Measurements from ENCODE around the gene MUC4.

The MUC4 gene

DNA sequence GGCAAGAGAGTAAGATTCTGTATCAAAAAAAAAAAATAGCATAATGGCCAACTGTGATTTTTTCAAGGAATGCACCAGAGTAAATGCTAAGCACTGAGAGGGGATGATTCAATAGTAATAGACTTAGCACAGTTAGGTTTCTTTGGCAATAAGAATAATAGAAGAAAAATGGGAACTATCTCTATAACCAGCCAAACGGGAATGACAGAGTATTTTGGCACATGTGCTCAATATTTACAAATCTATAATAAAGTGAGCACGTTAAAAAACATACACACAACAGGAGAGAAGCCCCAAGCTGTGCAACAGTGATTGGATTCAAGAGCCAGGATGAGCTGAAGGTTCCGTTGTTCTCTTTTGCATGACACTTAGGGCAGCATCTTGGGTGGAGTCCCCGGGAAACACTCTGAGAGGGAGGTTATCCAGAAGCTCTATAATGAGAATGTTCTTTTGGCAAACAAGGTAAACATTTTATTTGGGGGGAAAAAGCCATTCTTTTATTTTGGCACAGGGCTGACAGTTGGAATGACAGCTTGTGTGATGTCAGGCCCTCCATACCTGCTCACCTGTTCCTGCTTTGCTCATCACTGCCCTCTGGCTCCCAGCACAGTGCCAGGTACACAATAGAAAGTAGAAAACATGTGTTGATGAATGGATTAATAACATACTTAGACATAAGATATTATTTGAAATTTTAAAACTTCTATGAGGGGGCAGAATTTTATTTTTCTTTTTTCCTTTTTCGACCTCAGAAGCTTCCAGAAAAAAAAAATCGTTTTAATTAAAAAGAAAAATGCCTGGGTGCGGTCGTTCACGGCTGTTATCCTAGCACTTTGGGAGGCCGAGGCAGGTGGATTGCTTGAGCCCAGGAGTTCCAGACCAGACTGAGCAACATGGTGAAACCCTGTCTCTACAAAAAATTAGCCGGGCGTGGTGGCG is 44.0 kb upstream of the MUC4 start:
- no peak for ATAC-seq
- TF ChIP-seq ZFP3 (CRISPR knock-in tag; IDR thresholded peaks at IDR 0.05) (no peak), ISL1 (CRISPR knock-in tag; IDR thresholded peaks at IDR 0.05) (no peak), ZNF8 (CRISPR knock-in tag; IDR thresholded peaks at IDR 0.05) (no peak), ZFP30 (CRISPR knock-in tag; IDR thresholded peaks at IDR 0.05) (no peak), ZNF70 (CRISPR knock-in tag; IDR thresholded peaks at IDR 0.05) (no peak), ZC3H10 (CRISPR knock-in tag; IDR thresholded peaks at IDR 0.05) (no peak), TCF4 (CRISPR knock-in tag; IDR thresholded peaks at IDR 0.05; ENCODE audit: borderline replicate concordance) (no peak), GLIS3 (CRISPR knock-in tag; IDR thresholded peaks at IDR 0.05) (no peak), ARNTL (CRISPR knock-in tag; IDR thresholded peaks at IDR 0.05; ENCODE audit: borderline replicate concordance, low read depth) (no peak), CSDC2 (CRISPR knock-in tag; IDR thresholded peaks at IDR 0.05) (no peak), BACH2 (CRISPR knock-in tag; IDR thresholded peaks at IDR 0.05; ENCODE audit: borderline replicate concordance) (no peak), RARB (CRISPR knock-in tag; IDR thresholded peaks at IDR 0.05) (no peak), SNAI2 (CRISPR knock-in tag; IDR thresholded peaks at IDR 0.05) (no peak), ZNF565 (CRISPR knock-in tag; conservative IDR thresholded peaks at IDR 0.05; ENCODE audit: low read depth) (no peak), PPARA (CRISPR knock-in tag; IDR thresholded peaks at IDR 0.05; ENCODE audit: borderline replicate concordance) (no peak)
- TF ChIP-seq, protein P1, sequence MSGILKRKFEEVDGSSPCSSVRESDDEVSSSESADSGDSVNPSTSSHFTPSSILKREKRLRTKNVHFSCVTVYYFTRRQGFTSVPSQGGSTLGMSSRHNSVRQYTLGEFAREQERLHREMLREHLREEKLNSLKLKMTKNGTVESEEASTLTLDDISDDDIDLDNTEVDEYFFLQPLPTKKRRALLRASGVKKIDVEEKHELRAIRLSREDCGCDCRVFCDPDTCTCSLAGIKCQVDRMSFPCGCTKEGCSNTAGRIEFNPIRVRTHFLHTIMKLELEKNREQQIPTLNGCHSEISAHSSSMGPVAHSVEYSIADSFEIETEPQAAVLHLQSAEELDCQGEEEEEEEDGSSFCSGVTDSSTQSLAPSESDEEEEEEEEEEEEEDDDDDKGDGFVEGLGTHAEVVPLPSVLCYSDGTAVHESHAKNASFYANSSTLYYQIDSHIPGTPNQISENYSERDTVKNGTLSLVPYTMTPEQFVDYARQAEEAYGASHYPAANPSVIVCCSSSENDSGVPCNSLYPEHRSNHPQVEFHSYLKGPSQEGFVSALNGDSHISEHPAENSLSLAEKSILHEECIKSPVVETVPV (CRISPR knock-in tag; IDR thresholded peaks at IDR 0.05), result no peak
- TF ChIP-seq, protein P2, sequence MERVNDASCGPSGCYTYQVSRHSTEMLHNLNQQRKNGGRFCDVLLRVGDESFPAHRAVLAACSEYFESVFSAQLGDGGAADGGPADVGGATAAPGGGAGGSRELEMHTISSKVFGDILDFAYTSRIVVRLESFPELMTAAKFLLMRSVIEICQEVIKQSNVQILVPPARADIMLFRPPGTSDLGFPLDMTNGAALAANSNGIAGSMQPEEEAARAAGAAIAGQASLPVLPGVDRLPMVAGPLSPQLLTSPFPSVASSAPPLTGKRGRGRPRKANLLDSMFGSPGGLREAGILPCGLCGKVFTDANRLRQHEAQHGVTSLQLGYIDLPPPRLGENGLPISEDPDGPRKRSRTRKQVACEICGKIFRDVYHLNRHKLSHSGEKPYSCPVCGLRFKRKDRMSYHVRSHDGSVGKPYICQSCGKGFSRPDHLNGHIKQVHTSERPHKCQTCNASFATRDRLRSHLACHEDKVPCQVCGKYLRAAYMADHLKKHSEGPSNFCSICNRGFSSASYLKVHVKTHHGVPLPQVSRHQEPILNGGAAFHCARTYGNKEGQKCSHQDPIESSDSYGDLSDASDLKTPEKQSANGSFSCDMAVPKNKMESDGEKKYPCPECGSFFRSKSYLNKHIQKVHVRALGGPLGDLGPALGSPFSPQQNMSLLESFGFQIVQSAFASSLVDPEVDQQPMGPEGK (CRISPR knock-in tag; IDR thresholded peaks at IDR 0.05; ENCODE audit: borderline replicate concordance), result no peak
- TF ChIP-seq, protein P3, sequence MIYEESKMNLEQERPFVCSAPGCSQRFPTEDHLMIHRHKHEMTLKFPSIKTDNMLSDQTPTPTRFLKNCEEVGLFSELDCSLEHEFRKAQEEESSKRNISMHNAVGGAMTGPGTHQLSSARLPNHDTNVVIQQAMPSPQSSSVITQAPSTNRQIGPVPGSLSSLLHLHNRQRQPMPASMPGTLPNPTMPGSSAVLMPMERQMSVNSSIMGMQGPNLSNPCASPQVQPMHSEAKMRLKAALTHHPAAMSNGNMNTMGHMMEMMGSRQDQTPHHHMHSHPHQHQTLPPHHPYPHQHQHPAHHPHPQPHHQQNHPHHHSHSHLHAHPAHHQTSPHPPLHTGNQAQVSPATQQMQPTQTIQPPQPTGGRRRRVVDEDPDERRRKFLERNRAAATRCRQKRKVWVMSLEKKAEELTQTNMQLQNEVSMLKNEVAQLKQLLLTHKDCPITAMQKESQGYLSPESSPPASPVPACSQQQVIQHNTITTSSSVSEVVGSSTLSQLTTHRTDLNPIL (CRISPR knock-in tag; IDR thresholded peaks at IDR 0.05; ENCODE audit: low read depth), result no peak
- TF ChIP-seq, protein P4, sequence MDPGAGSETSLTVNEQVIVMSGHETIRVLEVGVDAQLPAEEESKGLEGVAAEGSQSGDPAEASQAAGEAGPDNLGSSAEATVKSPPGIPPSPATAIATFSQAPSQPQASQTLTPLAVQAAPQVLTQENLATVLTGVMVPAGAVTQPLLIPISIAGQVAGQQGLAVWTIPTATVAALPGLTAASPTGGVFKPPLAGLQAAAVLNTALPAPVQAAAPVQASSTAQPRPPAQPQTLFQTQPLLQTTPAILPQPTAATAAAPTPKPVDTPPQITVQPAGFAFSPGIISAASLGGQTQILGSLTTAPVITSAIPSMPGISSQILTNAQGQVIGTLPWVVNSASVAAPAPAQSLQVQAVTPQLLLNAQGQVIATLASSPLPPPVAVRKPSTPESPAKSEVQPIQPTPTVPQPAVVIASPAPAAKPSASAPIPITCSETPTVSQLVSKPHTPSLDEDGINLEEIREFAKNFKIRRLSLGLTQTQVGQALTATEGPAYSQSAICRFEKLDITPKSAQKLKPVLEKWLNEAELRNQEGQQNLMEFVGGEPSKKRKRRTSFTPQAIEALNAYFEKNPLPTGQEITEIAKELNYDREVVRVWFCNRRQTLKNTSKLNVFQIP (CRISPR knock-in tag; IDR thresholded peaks at IDR 0.05; ENCODE audit: borderline replicate concordance, low read depth), result no peak
- TF ChIP-seq, protein P5, sequence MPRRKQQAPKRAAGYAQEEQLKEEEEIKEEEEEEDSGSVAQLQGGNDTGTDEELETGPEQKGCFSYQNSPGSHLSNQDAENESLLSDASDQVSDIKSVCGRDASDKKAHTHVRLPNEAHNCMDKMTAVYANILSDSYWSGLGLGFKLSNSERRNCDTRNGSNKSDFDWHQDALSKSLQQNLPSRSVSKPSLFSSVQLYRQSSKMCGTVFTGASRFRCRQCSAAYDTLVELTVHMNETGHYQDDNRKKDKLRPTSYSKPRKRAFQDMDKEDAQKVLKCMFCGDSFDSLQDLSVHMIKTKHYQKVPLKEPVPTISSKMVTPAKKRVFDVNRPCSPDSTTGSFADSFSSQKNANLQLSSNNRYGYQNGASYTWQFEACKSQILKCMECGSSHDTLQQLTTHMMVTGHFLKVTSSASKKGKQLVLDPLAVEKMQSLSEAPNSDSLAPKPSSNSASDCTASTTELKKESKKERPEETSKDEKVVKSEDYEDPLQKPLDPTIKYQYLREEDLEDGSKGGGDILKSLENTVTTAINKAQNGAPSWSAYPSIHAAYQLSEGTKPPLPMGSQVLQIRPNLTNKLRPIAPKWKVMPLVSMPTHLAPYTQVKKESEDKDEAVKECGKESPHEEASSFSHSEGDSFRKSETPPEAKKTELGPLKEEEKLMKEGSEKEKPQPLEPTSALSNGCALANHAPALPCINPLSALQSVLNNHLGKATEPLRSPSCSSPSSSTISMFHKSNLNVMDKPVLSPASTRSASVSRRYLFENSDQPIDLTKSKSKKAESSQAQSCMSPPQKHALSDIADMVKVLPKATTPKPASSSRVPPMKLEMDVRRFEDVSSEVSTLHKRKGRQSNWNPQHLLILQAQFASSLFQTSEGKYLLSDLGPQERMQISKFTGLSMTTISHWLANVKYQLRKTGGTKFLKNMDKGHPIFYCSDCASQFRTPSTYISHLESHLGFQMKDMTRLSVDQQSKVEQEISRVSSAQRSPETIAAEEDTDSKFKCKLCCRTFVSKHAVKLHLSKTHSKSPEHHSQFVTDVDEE (CRISPR knock-in tag; IDR thresholded peaks at IDR 0.05), result no peak

DNA sequence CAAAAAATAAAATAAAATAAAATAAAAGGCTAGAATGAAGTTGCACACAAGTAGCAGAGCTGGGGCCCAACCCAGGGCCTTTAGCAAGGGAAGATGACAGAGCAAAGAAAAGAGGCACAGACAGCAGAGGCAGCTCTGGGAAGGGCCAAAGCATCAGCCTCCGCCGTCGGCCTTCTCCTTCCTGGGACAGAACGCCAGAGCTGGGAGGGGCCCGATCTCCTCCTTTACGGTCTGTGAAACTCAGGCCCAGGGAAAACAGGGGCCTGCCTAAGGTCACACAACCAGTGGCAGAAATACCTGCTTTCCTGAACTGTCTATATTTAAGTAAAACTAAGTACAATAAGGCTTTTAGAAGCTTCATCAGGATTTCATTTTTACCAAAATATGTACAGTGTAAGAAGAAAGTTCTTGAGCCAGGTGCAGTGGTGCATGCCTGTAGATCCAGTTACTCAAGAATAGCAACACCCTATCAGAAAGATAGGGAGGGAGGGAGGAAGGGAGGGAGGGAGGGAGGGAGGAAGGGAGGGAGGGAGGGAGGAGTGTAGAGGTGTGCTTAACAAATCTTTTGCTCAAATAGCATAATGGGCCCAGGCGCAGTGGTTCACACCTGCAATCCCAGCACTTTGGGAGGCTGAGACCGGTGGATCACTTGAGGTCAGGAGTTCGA is 43.0 kb upstream of the MUC4 start:
- ATAC-seq, result no peak
- TF ChIP-seq ZFP30 (CRISPR knock-in tag; IDR thresholded peaks at IDR 0.05) (no peak), PPARA (CRISPR knock-in tag; IDR thresholded peaks at IDR 0.05; ENCODE audit: borderline replicate concordance) (no peak), RARB (CRISPR knock-in tag; IDR thresholded peaks at IDR 0.05) (no peak), ZNF70 (CRISPR knock-in tag; IDR thresholded peaks at IDR 0.05) (no peak)
- TF ChIP-seq, protein P2 (CRISPR knock-in tag; IDR thresholded peaks at IDR 0.05; ENCODE audit: borderline replicate concordance), result no peak
- TF ChIP-seq, protein P1 (CRISPR knock-in tag; IDR thresholded peaks at IDR 0.05), result no peak
- TF ChIP-seq, protein P5 (CRISPR knock-in tag; IDR thresholded peaks at IDR 0.05), result no peak
